Amniotic stem cell (primary cell): ENCODE data around the gene PATJ.

ENCODE experiments used
- DNase-seq: peaks from one replicate; lab custom pipeline; 2025; lab: John Stamatoyannopoulos, UW

The PATJ gene

GRCh38 chr1:61993331-61993961, 251.2 kb downstream of the PATJ start:
- DNase-seq = no peak

DNA sequence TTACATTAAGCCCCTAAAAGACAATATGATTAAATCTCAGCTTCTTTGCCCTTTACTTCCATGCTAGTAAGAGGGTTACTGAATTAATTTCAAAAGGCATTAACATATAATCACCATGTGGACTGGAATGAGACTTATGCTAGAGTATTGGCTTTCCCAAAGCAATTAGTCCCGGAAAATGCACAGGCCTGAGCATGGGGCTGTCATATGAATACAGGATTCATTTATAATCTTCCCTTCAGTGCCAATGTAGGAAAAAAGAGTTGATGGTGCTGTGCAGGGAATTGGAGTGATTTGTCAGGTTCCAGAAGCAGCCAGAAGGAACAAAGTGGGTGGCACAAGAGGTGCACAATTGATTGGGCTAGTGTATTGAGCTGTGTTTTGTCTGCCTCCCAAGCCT, 253.4 kb downstream of the PATJ start:
- no peak for DNase-seq

GRCh38 chr1:61997123-61997522, 254.8 kb downstream of the PATJ start:
- DNase-seq = no peak

GRCh38 chr1:62003777-62004176, 261.5 kb downstream of the PATJ start:
- no peak for DNase-seq

DNA sequence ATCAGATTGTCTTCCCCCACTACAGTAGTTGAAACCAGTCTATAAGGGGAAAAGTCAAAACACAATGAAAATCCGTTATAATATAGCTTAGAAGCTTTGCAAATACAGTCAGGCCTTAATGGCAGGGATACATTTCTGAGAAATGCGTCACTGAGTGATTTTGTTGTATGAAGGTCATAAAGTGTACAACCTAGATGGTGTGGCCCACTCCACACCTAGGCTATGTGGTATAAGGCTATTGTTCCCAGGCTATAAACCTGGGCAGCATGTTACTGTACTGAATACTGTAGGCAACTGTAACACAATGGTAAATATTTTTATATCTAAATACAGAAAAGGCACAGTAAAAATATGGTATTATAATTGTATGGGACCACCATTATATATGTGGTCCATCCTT, 264.4 kb downstream of the PATJ start:
- DNase-seq = no peak

DNA sequence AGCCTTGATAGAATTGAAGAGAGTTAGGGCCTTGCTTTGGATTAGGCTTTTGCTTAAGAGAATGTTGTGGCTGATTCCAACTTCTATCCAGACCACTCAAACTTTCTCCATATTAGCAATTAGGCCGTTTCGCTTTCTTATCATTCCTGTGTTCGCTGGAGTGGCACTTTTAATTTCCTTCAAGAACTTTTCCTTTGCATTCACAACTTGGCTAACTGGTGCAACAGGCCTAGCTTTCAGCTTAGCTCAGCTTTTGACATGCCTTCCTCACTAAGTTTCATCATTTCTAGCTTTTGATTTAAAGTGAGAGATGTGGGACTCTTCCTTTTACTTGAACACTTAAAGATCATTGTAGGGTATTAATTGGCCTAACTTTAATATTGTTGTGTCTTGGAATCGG, 268.7 kb downstream of the PATJ start:
- DNase-seq = no peak

GRCh38 chr1:62012095-62012494, 269.8 kb downstream of the PATJ start:
- no peak for DNase-seq

DNA sequence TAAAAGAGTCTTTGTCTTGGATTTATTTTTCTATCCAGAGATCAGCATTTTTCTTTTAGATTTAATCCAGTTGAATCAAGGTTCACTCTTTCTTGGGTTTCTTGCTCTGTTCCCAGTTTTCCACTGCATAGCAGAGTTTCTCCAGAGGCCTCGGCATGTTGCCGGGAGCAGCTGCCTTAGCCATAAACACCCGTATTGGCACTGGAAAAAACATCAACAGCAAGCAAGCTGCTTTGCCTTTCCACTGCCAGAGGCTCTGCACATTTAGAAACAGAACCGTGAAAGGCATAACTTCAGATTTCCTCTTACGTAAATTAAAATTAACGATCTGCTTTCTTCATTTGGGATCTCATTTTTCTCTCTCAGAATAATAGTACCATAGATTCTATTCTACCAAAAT, 270.6 kb downstream of the PATJ start:
- DNase-seq = no peak

- no peak for DNase-seq
These were observed 271.0 kb downstream of the PATJ start for GRCh38 chr1:62013264-62013663.

- no peak for DNase-seq
These were observed 280.2 kb downstream of the PATJ start for GRCh38 chr1:62022382-62022983.

DNA sequence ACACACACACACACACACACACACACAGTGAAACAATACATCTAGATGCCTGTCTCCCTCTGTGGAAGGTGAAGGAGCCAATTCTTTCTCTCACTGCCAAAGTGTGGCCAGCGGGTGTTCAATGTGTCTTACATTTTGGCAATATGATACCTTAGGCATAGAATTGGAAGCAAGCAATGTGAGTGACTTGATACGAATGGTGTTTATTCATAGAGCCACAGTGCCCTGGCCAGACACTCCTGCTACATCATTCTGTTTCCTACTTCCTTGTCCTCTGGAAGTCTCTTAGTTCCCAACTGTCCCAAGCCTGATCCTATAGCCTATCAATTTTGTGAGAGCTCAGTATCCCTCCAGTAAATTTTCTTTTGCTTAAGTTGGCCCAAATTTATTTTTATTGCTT, 282.4 kb downstream of the PATJ start:
- DNase-seq = no peak

DNA sequence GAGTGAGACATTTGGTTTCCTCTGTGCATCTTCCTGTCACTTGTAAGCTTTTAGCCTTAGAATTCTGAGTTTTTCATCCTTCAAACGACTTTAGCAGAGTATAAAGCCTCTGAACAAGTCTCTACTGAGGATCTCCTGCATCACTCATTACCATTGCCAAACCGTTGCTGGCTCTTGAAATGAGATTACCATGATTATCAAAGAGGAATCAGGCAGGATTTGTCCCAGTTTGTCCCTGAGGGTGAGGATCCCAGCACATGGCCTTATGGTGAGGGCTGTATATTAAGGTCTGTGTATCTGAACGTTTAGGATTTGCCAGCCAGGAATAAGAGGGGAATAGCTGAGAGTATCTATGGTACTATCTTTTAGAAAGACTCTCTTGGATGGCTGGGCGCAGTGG, 282.9 kb downstream of the PATJ start:
- DNase-seq = no peak

GRCh38 chr1:62025892-62026291, 283.6 kb downstream of the PATJ start:
- DNase-seq = no peak

DNA sequence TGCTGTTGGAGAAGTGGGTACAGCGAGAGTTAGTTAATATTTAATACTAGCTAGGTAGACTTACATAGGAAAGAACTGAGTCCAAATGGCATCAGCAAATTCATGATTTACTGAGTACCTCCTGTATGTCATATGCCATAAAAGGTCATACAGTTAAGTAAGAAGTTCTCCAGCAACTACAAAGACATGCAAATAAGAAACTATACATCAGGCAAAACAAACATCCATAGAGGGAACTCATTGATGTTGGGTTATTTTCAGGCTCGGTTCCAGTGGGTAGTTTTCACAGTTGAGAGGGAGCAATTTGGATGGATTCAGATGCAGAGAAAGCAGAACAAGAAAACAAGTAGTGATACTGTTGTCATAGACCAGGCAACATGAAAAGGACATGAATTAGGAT, 287.4 kb downstream of the PATJ start:
- DNase-seq = no peak

DNA sequence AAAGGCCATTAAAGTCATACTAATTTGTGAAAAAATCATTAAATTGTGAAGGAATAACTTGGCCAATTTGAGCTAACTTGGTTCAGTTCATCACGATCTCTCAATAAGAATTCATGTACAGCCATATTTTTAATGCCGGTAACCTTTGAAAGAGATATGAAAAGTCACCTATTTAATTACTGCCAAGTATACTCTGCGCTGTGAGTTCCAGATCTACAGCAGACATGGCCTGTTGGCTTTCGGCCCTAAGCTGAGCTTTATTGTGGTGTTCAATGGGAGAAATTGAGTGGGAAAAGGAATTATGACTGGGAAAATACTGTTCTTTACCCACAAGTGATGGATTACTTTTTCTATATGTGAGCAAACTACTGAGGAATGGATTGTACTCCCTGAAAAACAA, 292.5 kb downstream of the PATJ start:
- no peak for DNase-seq

- DNase-seq = no peak
These were observed 295.0 kb downstream of the PATJ start for GRCh38 chr1:62037274-62037673.

GRCh38 chr1:62038594-62039284, 296.5 kb downstream of the PATJ start:
- DNase-seq = no peak

GRCh38 chr1:62040450-62040849, 298.2 kb downstream of the PATJ start:
- no peak for DNase-seq

DNA sequence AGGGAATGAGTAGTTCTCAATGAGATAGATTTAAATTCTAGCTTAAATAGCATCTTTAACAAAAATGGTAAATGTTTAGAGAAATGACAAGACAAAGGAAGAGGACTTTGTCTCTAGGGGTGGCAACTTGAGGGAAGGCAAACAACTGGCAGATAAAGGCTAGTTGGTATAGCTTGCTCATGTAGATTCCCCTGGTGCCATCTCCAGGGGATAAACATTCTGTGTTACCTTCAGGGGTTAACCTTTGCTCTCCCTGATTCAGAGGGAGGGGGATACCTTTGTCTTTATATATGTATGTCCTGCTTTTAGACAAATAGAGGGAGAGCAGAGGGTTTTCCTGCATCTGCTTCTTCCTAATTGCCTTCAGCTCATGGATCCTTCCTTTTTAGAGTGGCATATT, 298.7 kb downstream of the PATJ start:
- no peak for DNase-seq

- DNase-seq = no peak
These were observed 300.9 kb downstream of the PATJ start for GRCh38 chr1:62043154-62043553.

- no peak for DNase-seq
These were observed 303.3 kb downstream of the PATJ start for GRCh38 chr1:62045574-62045973.

DNA sequence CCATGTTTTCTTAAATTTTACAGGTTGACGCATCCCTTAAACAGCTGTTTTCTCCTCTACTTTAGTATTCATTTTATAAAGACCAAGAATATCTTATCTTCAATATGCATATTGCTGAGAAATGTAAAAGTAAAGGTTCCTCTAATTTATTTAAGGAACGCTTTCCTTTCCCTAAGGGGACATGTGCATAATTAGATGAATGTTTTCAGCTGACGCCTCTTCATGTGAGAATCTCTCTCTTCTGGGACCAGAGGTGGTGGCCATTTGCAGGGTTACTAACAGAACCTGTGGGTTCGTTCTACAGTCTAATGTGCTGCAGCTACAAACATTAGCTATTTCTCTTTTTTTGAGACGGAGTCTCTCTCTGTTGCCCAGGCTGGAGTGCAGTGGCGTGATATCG, 304.6 kb downstream of the PATJ start:
- no peak for DNase-seq

DNA sequence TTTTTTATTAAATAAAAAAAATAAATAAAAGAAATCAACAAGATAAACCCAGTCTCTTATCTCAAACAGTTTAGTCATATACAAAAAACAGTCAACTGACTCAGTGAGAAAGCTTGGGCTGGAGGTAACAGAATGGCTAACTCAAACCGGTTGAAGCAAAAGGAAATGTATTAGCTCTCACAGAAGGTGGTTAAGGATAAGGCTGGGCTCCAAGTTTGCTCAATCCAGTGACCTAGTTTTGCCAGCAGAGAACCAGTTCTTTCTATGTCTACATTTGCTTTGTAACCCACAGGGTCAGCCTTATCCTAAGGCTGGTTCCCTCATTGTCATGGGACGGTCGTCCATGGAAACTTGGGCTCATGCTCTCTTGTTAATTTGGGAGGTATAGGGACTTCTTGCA, 307.9 kb downstream of the PATJ start:
- no peak for DNase-seq

DNA sequence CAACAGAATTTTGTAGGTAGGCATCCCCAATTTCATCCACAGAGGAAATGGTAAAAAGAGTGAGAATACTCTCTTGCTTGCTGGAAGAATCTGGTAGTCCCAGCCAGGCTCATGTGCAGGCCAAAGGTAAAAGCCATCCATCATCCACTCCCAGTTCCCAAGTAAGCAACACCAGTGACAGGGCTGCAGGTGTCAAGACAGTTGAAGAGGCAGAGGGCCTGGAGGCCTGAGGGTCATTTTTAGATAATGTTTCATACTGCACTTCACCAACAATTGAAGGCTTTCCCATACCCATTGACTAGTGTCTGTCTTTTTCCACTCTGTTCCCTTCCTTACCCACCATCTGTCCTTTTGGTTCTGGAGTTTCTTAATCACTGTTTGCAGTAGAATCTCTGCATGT, 310.7 kb downstream of the PATJ start:
- DNase-seq = no peak
